AG10803 (cell line): Measurements from ENCODE around the gene CDH23.

Source experiments
- DNase-seq: peaks from one replicate; pipeline ENCODE4 v3.0.0; 2010; ENCODE audit warnings: low read depth
- H3K4me3 ChIP-seq: 2 replicates; pipeline ENCODE4 v1.5.1; 2011; ENCODE audit warnings: mild to moderate bottlenecking, low read length, control low read depth
- CTCF ChIP-seq: conservative IDR thresholded peaks from 2 replicates; pipeline ENCODE4 v1.5.1; 2011; ENCODE audit warnings: mild to moderate bottlenecking, low read length, control low read depth, inconsistent platforms

The CDH23 gene

GRCh38 chr10:71396084-71396710 lies 523 bp upstream of the CDH23 start:
- DNase-seq, result no peak
- TF ChIP-seq CTCF, result no peak
- H3K4me3 ChIP-seq, result no peak overlapping the region

- DNase-seq, result no peak
- no peak overlapping the region for H3K4me3 ChIP-seq
- no peak for TF ChIP-seq CTCF
Observed at GRCh38 chr10:71397296-71398212, 834 bp downstream of the CDH23 start.

- DNase-seq, result no peak
- H3K4me3 ChIP-seq, result no peak overlapping the region
- no peak for TF ChIP-seq CTCF
Observed at GRCh38 chr10:71398976-71399375, 2.3 kb downstream of the CDH23 start.

- no peak for DNase-seq
- TF ChIP-seq CTCF, result no peak
- H3K4me3 ChIP-seq, result no peak overlapping the region
Observed at GRCh38 chr10:71399946-71400345, 3.2 kb downstream of the CDH23 start.

GRCh38 chr10:71401056-71401455 lies 4.3 kb downstream of the CDH23 start:
- H3K4me3 ChIP-seq, result no peak overlapping the region
- DNase-seq, result no peak
- no peak for TF ChIP-seq CTCF

- no peak for TF ChIP-seq CTCF
- no peak overlapping the region for H3K4me3 ChIP-seq
- DNase-seq, result no peak
Observed at GRCh38 chr10:71402005-71402404, 5.3 kb downstream of the CDH23 start.
